GM13976 (cell line): ENCODE measurements around the gene SLIT3.

Experiments
- DNase-seq: peaks from one replicate; pipeline ENCODE4 v3.0.0; 2012; ENCODE audit warnings: low spot score
- in situ Hi-C: fragments of 300-500 bp; cut with MboI; formaldehyde crosslinking; loops from one replicate; pipeline ENCODE4 v1.12.0; 2022; ENCODE audit warnings: low sequenced_read_pairs, mixed read lengths, inconsistent platforms; ENCODE audit not compliant: unreplicated experiment
- TF ChIP-seq, protein P1 (sequence below): IDR thresholded peaks from 2 replicates; pipeline ENCODE4 v1.5.1; 2012; ENCODE audit warnings: borderline replicate concordance, mild to moderate bottlenecking; ENCODE audit not compliant: insufficient read depth; ENCODE audit errors: extremely low read depth, missing control alignments, control extremely low read depth

Gene SLIT3

DNA sequence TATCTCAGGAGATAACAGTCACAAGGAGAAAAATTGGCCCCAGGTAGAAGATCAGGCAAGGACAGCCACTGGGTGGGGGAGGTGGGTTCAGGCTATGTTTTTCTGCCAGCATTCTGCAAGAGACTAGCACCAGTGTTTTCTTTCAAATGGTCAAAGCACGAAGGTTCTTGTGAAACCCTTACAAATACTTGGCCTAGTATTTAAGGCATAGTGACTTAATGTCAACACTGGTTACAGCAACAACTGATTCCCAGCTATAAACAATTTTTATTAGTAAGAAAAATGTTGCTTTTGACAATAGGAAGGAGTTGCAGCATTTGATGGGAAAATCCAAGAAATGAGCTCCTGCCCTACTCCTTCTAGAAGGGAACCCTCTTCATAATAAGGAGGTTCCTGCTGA is 349.6 kb downstream of the SLIT3 start:
- DNase-seq: no peak
- in situ Hi-C loops: no loop called here
- TF ChIP-seq, protein P1, sequence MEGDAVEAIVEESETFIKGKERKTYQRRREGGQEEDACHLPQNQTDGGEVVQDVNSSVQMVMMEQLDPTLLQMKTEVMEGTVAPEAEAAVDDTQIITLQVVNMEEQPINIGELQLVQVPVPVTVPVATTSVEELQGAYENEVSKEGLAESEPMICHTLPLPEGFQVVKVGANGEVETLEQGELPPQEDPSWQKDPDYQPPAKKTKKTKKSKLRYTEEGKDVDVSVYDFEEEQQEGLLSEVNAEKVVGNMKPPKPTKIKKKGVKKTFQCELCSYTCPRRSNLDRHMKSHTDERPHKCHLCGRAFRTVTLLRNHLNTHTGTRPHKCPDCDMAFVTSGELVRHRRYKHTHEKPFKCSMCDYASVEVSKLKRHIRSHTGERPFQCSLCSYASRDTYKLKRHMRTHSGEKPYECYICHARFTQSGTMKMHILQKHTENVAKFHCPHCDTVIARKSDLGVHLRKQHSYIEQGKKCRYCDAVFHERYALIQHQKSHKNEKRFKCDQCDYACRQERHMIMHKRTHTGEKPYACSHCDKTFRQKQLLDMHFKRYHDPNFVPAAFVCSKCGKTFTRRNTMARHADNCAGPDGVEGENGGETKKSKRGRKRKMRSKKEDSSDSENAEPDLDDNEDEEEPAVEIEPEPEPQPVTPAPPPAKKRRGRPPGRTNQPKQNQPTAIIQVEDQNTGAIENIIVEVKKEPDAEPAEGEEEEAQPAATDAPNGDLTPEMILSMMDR: no peak

DNA sequence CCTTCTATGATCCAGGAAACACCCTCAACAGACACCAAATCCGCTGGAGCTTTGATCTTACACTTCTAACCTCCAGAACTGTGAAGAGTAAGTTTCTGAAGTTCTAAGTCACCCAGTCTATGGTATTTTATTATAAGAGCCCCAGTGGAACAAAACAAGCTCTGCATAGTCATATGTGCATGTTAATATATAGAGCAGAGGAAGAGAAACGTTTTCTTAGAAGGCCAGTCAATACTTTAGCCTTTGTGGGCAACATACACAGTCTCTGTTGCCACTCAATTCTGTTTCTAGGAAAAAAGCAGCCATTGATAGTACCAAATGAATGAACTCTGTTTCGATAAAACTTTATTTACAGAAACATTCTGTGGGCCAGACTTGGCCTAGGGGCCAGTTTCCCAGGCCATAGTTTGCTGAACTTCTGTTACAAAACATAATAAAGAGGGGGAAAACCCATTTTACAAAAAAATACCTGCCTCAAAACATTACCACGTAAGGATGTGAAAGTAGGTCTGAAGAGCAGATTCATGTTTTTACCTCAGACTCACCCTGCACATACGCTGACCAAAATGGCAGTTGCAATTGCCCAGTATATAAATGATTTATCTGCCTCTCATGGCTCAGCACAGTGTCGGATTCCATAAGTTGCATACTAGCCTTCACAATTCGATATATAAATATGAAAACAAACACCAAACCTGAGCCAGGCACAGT is 350.5 kb downstream of the SLIT3 start:
- in situ Hi-C loops: no loop called here
- peak; percentile 31 for DNase-seq
- TF ChIP-seq, protein P1: no peak

DNA sequence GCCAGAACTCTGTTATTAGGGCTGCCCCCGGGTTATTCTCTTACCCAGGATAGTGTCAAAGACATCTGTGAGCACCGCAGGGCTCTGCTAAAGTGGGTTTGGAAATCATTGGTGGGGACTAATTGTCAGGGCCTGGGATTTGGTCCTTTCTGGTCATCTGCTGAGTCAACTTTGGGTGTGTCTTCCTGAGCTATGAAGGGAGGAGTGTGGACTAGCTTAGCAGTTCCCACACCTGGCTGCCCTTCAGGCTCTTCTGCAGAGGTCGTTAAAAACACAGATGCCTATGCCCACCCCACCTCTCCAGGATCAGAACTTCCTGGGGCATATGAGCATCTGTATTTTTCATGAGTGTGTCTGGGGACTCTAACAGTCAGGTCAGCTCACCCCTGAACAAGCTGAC is 352.2 kb downstream of the SLIT3 start:
- in situ Hi-C loops: no loop called here

DNA sequence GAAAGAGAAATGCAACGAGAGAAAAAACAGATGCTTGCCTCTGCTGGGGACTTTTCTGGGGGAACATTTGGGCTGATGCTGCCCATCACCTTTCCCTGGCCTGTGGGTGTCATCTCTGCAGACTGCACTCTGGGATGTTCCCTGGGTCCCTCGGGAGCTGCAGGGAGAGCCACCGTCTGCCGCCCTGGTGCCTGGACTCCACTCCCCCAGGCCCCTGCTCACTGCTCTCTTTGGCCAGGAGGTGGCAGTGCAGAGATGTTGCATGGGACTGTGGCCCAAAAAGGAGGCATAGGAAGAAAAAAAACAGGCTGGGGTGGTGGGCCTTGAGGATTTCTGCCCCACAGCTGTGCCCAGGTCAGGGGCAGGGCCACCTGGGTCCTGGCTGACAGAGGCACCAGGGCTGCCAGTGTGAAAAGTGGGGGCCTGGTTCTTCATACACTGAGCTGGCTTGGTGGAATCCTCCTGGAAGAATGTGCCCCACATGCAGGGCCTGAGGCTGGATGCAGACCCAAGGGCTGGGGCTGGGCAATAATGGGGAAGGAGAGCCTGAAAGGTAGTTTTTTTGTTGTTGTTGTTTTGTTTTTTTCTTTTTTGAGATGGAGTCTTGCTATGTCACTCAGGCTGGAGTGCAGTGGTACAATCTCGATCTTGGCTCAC is 353.6 kb downstream of the SLIT3 start:
- in situ Hi-C loops: no loop called here
- TF ChIP-seq, protein P1: peak; percentile 75
- DNase-seq: peak; percentile 73

More for the DNA sequence above, 352.2 kb downstream of the SLIT3 start:
- TF ChIP-seq, protein P1: no peak
- DNase-seq: no peak

DNA sequence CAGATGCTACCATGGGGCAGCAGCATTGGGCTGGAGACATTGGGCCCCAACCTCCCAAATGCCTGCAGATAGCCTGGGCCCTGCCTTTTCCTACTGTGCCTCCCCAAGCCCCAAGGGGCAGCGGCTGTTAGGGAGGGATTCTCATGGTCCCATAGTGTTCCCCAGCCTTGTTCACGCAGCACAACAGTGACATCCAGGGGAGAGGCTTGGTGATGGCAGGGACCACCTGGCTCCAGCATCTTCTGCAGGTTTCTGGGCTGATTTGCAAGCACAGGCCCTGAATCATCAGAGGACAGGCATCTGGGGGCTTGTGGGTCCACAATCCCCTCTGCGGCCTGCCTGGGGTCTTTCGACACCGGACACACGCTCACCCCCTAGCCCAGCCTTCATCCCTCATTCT is 354.6 kb downstream of the SLIT3 start:
- DNase-seq: no peak
- TF ChIP-seq, protein P1: peak; percentile 5
- in situ Hi-C loops: no loop called here

DNA sequence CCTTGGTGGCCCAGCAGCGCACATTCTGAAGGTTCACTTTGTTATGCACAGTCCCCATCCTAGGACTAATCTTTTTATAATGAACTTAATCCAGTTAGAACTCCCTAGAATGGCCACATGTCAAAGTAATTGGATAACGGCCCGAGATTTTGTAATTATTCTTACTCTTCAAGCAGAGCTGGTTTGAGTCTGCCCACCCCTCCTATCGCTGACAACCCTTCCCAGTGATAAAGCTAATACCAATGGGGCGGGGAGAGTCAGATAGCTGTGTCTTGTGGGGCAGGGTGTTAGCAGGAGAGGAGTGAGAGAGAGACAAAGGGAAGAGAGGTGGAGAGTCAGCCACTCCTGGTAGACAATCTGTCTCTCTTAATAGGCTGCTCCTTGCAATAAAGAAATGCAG is 356.9 kb downstream of the SLIT3 start:
- TF ChIP-seq, protein P1: no peak
- in situ Hi-C loops: no loop called here
- no peak for DNase-seq
